Mesothelial cell of epicardium (in vitro differentiated cells): Measurements from ENCODE around the gene CSMD2. TPM values are rescaled to one million over a fixed set of nuclear protein-coding genes. Genes with fewer than 3 reads are reported as not detected.
A peak's percentile ranks its signal among the peaks of the same experiment; 100 is the strongest.

Experiments
- DNase-seq, 2 experiments: peaks; one replicate each; pipeline ENCODE4 v3.0.0; 2021; ENCODE audit warnings: low spot score in 2 of 2; ENCODE audit not compliant: unreplicated experiment in 2 of 2
- H3K27ac Mint-ChIP-seq: 2 replicates; pipeline ENCODE4 v1.8.0; 2021; ENCODE audit warnings: mixed read lengths
- H3K27me3 Mint-ChIP-seq: 2 replicates; pipeline ENCODE4 v1.8.0; 2021; ENCODE audit warnings: low read depth, mixed read lengths
- H3K36me3 Mint-ChIP-seq: 2 replicates; pipeline ENCODE4 v1.8.0; 2021; ENCODE audit warnings: mixed read lengths
- H3K4me1 Mint-ChIP-seq: 2 replicates; pipeline ENCODE4 v1.8.0; 2021; ENCODE audit warnings: mixed read lengths
- H3K4me3 Mint-ChIP-seq: 2 replicates; pipeline ENCODE4 v1.8.0; 2021; ENCODE audit warnings: mild to moderate bottlenecking, moderate library complexity, mixed read lengths
- H3K9me3 Mint-ChIP-seq: 2 replicates; pipeline ENCODE4 v1.8.0; 2021; ENCODE audit warnings: mixed read lengths
- total RNA-seq: library from RNA; stranded (reverse); gene quantifications from 3 replicates; pipeline ENCODE4 v1.2.1, GENCODE V29; 2021
- TF ChIP-seq, protein P1 (sequence below): fragments of 200-600 bp; sonication (generic); IDR thresholded peaks from one replicate; pipeline ENCODE4 v1.5.0; 2021; ENCODE audit warnings: antibody characterized with exemption; ENCODE audit not compliant: unreplicated experiment

Gene CSMD2
- total RNA-seq, 1 donor from 2014 or later: 1.9 TPM

GRCh38 chr1:33762962-33763361 is 402.1 kb downstream of the CSMD2 start:
- DNase-seq: peak in 1 of 2 experiments; percentile 3
- Mint-ChIP-seq H3K36me3 (no peaks in the 10 kb centered on the region), H3K27me3 (peaks cover 21% of the 10 kb centered on the region), H3K9me3 (peaks cover 9% of the 10 kb centered on the region), H3K4me3 (no peak overlapping the region), H3K4me1 (no peaks in the 10 kb centered on the region), H3K27ac (no peak overlapping the region)
- TF ChIP-seq, protein P1, sequence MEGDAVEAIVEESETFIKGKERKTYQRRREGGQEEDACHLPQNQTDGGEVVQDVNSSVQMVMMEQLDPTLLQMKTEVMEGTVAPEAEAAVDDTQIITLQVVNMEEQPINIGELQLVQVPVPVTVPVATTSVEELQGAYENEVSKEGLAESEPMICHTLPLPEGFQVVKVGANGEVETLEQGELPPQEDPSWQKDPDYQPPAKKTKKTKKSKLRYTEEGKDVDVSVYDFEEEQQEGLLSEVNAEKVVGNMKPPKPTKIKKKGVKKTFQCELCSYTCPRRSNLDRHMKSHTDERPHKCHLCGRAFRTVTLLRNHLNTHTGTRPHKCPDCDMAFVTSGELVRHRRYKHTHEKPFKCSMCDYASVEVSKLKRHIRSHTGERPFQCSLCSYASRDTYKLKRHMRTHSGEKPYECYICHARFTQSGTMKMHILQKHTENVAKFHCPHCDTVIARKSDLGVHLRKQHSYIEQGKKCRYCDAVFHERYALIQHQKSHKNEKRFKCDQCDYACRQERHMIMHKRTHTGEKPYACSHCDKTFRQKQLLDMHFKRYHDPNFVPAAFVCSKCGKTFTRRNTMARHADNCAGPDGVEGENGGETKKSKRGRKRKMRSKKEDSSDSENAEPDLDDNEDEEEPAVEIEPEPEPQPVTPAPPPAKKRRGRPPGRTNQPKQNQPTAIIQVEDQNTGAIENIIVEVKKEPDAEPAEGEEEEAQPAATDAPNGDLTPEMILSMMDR: no peak

GRCh38 chr1:33762109-33762830 is 402.8 kb downstream of the CSMD2 start:
- H3K36me3 Mint-ChIP-seq: no peaks in the 10 kb centered on the region
- H3K27ac Mint-ChIP-seq: no peak overlapping the region
- no peak for DNase-seq
- H3K27me3 Mint-ChIP-seq: peaks cover 19% of the 10 kb centered on the region
- H3K4me1 Mint-ChIP-seq: no peaks in the 10 kb centered on the region
- H3K4me3 Mint-ChIP-seq: no peak overlapping the region
- TF ChIP-seq, protein P1: no peak
- peaks cover 14% of the 10 kb centered on the region for H3K9me3 Mint-ChIP-seq

- Mint-ChIP-seq H3K27ac (no peak overlapping the region), H3K4me1 (no peaks in the 10 kb centered on the region), H3K36me3 (no peaks in the 10 kb centered on the region), H3K4me3 (no peak overlapping the region), H3K27me3 (peaks cover 11% of the 10 kb centered on the region), H3K9me3 (peaks cover 25% of the 10 kb centered on the region)
- DNase-seq: no peak
- TF ChIP-seq, protein P1: no peak
These were observed 406.3 kb downstream of the CSMD2 start for GRCh38 chr1:33758698-33759097.

GRCh38 chr1:33753087-33753856 is 411.8 kb downstream of the CSMD2 start:
- Mint-ChIP-seq H3K36me3 (no peaks in the 10 kb centered on the region), H3K27ac (no peak overlapping the region), H3K27me3 (peaks cover 9% of the 10 kb centered on the region), H3K4me1 (no peaks in the 10 kb centered on the region), H3K9me3 (peaks cover 39% of the 10 kb centered on the region), H3K4me3 (no peak overlapping the region)
- DNase-seq: no peak
- TF ChIP-seq, protein P1: no peak

DNA sequence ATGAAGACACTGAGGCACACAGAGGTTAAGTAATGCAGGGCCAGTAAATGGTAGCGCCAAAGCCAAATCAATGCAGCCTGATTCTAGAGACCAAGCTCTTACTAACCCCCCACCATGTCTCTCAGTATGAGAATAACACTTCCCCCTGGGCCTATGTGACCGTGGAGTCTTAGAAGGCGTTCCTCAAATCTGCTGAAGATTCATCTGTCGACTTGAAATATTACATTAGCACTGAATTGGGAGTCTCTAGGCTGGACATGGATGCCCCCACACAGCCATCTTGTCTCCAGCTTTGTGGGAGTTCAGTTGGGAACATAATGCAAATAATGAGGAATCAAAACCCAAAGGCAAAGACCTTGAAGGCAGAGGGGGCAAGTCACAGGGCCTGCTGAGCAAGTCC is 419.1 kb downstream of the CSMD2 start:
- Mint-ChIP-seq H3K27me3 (peaks cover 20% of the 10 kb centered on the region), H3K36me3 (no peaks in the 10 kb centered on the region)
- TF ChIP-seq, protein P1: no peak

More for the DNA sequence above, 419.1 kb downstream of the CSMD2 start:
- Mint-ChIP-seq H3K4me3 (no peak overlapping the region), H3K27ac (no peak overlapping the region), H3K4me1 (no peaks in the 10 kb centered on the region), H3K9me3 (peaks cover 3% of the 10 kb centered on the region)
- DNase-seq: no peak
